Measurements from ENCODE around the gene SARNP.
A peak's percentile ranks its signal among the peaks of the same experiment; 100 is the strongest.

Gene SARNP

DNA sequence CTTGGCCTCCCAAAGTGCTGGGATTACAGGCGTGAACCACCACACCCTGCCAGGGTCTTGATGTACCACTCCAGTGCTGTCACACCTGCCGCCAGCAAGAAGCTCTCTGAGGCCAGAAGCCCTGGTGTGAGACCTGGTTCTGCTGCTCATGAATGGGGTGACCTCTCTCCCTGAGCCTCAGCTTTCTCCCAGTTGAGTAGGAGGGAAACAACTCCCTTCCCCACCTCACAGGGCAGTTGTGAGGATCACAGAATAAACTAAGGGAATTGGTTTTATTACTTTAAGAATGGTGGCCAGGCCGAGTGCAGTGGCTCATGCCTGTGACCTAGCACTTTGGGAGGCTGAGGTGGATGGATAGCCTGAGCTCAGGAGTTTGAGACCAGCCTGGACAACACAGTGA, 82.9 kb downstream of the SARNP start:
- no peak overlapping the region for H3K4me3 ChIP-seq (ENCODE audit: low read depth, low read length)
- TF ChIP-seq CTCF (IDR thresholded peaks at IDR 0.05; ENCODE audit: low read depth, low read length): no peak

GRCh38 chr12:55733858-55734257, 83.7 kb downstream of the SARNP start:
- no peak for TF ChIP-seq CTCF (IDR thresholded peaks at IDR 0.05; ENCODE audit: low read depth, low read length)
- no peak overlapping the region for H3K4me3 ChIP-seq (ENCODE audit: low read depth, low read length)

- H3K4me3 ChIP-seq (ENCODE audit: low read depth, low read length): no peak overlapping the region
- no peak for TF ChIP-seq CTCF (IDR thresholded peaks at IDR 0.05; ENCODE audit: low read depth, low read length)
Observed at GRCh38 chr12:55733021-55733555, 84.4 kb downstream of the SARNP start.

- TF ChIP-seq CTCF (IDR thresholded peaks at IDR 0.05; ENCODE audit: low read depth, low read length): no peak
- no peak overlapping the region for H3K4me3 ChIP-seq (ENCODE audit: low read depth, low read length)
Observed at GRCh38 chr12:55732288-55732687, 85.2 kb downstream of the SARNP start.

GRCh38 chr12:55729819-55730818, 87.4 kb downstream of the SARNP start:
- no peak for TF ChIP-seq CTCF (IDR thresholded peaks at IDR 0.05; ENCODE audit: low read depth, low read length)
- H3K4me3 ChIP-seq (ENCODE audit: low read depth, low read length): peak overlapping the region; percentile 95

DNA sequence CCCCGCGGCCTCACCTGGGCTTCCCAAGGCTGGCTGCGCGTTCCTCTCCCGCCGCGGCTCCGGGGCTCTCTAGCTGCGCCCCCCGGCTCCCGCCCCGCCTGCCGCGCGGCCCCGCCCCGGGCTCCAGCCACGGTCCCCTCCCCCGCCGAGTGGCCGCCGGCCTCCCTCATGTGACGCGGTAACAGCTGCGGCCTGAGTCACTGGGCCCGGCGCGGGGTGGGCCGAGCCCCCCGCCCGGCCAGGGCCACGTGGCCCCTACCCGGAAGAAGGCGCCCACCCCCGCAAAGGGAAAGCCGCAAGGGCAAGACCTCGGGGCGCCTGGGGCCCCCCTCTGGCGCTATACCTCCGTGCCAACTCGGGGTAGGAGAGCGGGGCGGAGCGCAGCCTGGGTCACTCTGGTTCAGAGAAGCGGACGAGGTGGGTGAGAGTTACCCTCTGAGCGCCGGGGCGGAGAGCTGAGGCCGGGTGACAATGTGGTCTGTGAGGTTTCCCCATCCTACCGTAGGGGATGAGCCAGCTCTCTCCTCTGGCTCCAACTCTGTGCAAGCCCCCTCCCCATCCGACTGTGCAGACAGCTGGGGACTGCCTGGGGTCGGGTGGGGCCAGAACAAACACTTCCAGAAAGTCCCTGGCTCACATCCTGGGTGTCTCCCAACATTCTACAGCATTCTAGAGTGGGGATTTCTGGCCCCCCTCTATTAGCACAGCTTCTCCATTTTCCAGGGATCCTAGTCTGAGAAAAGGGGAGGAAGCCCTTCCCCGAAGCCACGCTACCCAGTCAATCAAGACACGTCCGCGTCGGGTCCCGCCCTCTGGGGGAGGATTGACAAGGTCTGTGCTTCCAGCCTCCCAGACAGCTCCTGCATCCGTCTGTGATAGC, 88.3 kb downstream of the SARNP start, which contains the start of gene CD63:
Gene CD63 (minus strand): TSS at position 71 of the 880 bp plus-strand sequence. CDS start 668 bp downstream, outside the sequence.
- no peak for TF ChIP-seq CTCF (IDR thresholded peaks at IDR 0.05; ENCODE audit: low read depth, low read length)
- peak within 1 kb of the TSS; percentile 95 for H3K4me3 ChIP-seq (ENCODE audit: low read depth, low read length)

Measured in WI38 (cell line).